RWPE2 (cell line): ENCODE results near the gene TTC5.

ENCODE experiments used
- ATAC-seq: fragments of 200-7000 bp; cut with Tn5 transposase; 3 replicates; pipeline ENCODE4 v1.9.1; 2021; ENCODE audit warnings: low read depth
- DNase-seq: peaks from one replicate; pipeline ENCODE4 v3.0.0-alpha.2; 2020; ENCODE audit warnings: low spot score
- H3K27ac ChIP-seq: fragments of 450-650 bp; 2 replicates; pipeline ENCODE4 v1.5.1; 2017; ENCODE audit warnings: mild to moderate bottlenecking; ENCODE audit not compliant: poor library complexity, severe bottlenecking
- H3K27me3 ChIP-seq: fragments of 250-450 bp; sonication (Bioruptor Pico); 2 replicates; pipeline ENCODE4 v1.5.1; 2021; ENCODE audit warnings: mild to moderate bottlenecking, moderate library complexity; ENCODE audit not compliant: insufficient read depth, poor library complexity, severe bottlenecking
- H3K36me3 ChIP-seq: fragments of 250-450 bp; sonication (Bioruptor Pico); 2 replicates; pipeline ENCODE4 v1.5.1; 2020; ENCODE audit warnings: low read depth, mild to moderate bottlenecking, moderate library complexity
- H3K4me1 ChIP-seq: fragments of 250-450 bp; sonication (Bioruptor Pico); 2 replicates; pipeline ENCODE4 v1.5.1; 2021; ENCODE audit warnings: mild to moderate bottlenecking, moderate library complexity; ENCODE audit not compliant: insufficient read depth, poor library complexity, severe bottlenecking
- H3K4me3 ChIP-seq: fragments of 250-450 bp; sonication (Bioruptor Pico); 2 replicates; pipeline ENCODE4 v1.5.1; 2021; ENCODE audit warnings: mild to moderate bottlenecking, moderate library complexity; ENCODE audit not compliant: severe bottlenecking
- H3K9me3 ChIP-seq: fragments of 250-450 bp; sonication (Bioruptor Pico); 2 replicates; pipeline ENCODE4 v1.5.1; 2021; ENCODE audit warnings: mild to moderate bottlenecking, moderate library complexity; ENCODE audit not compliant: severe bottlenecking
- TF ChIP-seq, protein P1 (sequence below): fragments of 450-650 bp; IDR thresholded peaks from one replicate; pipeline ENCODE4 v1.5.1; 2017; ENCODE audit warnings: mild to moderate bottlenecking, moderate library complexity; ENCODE audit not compliant: poor library complexity, severe bottlenecking

Gene TTC5

GRCh38 chr14:20334017-20334416 is 28.3 kb upstream of the TTC5 start:
- ATAC-seq = no peak
- no peak for DNase-seq
- Histone ChIP-seq H3K9me3 (no peaks in the 10 kb centered on the region), H3K27me3 (no peaks in the 10 kb centered on the region), H3K4me1 (peaks cover 26% of the 10 kb centered on the region), H3K27ac (no peak overlapping the region), H3K4me3 (no peak overlapping the region), H3K36me3 (peaks cover 25% of the 10 kb centered on the region)
- TF ChIP-seq, protein P1, sequence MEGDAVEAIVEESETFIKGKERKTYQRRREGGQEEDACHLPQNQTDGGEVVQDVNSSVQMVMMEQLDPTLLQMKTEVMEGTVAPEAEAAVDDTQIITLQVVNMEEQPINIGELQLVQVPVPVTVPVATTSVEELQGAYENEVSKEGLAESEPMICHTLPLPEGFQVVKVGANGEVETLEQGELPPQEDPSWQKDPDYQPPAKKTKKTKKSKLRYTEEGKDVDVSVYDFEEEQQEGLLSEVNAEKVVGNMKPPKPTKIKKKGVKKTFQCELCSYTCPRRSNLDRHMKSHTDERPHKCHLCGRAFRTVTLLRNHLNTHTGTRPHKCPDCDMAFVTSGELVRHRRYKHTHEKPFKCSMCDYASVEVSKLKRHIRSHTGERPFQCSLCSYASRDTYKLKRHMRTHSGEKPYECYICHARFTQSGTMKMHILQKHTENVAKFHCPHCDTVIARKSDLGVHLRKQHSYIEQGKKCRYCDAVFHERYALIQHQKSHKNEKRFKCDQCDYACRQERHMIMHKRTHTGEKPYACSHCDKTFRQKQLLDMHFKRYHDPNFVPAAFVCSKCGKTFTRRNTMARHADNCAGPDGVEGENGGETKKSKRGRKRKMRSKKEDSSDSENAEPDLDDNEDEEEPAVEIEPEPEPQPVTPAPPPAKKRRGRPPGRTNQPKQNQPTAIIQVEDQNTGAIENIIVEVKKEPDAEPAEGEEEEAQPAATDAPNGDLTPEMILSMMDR = no peak

DNA sequence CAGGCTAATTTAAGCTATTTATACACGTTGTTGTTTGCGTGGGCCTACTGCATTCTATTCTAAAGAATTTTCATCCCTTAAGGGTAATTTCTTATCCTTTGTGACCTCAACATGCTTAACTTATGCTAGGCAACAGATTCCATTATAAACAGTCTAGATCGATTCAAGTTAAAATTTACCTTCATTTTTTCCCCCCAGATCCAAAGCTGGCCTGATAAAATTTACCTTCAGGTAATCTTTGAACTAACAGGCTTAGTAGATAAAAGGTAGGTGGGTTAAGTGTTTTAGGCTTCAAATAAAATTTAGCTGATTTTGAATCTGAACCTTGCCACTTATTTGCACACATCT is 27.7 kb upstream of the TTC5 start:
- TF ChIP-seq, protein P1 = no peak
- Histone ChIP-seq H3K36me3 (peaks cover 30% of the 10 kb centered on the region), H3K4me1 (peaks cover 31% of the 10 kb centered on the region), H3K27me3 (no peaks in the 10 kb centered on the region), H3K27ac (peak overlapping the region; percentile 67), H3K9me3 (no peaks in the 10 kb centered on the region), H3K4me3 (peak overlapping the region; percentile 52)
- DNase-seq = no peak
- ATAC-seq = 0 out of 3 replicates have a peak, but pooled peaks have one; percentile 2

GRCh38 chr14:20332788-20333493 is 27.2 kb upstream of the TTC5 start, which contains the start of gene CCNB1IP1:
TSS of gene CCNB1IP1 (minus strand) at chr14:20333279. CDS start at chr14:20316523, 16,756 bp downstream.
- H3K36me3 ChIP-seq = peaks cover 35% of the 10 kb centered on the region
- peak within 1 kb of the TSS; percentile 67 for H3K27ac ChIP-seq
- H3K4me3 ChIP-seq = peak within 1 kb of the TSS; percentile 52
- H3K9me3 ChIP-seq = no peaks in the 10 kb centered on the region
- ATAC-seq (peak; percentile 97), DNase-seq (no peak)
- no peaks in the 10 kb centered on the region for H3K27me3 ChIP-seq
- H3K4me1 ChIP-seq = peaks cover 31% of the 10 kb centered on the region
- TF ChIP-seq, protein P1 = no peak

DNA sequence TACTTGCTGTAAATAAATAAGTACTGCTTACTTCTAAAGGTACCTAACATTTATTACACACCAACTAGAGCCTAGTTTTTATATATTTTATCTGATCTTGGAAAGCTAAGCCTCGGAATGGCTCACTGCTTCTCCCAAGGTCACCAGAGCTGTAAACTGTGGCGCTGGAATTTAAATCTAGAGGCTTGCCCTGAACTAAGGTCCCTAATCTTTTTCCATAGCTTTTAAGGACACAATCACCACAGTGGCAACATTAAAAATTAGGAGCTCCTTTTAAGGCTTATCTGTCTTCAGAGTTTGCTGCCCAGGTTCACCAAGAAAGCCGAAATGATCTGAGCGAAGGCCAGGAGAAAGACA is 26.7 kb upstream of the TTC5 start:
- Histone ChIP-seq H3K27ac (peak overlapping the region; percentile 67), H3K9me3 (no peaks in the 10 kb centered on the region), H3K36me3 (peaks cover 41% of the 10 kb centered on the region), H3K27me3 (no peaks in the 10 kb centered on the region), H3K4me3 (peak overlapping the region; percentile 52), H3K4me1 (peaks cover 35% of the 10 kb centered on the region)
- DNase-seq (no peak), ATAC-seq (no peak)
- TF ChIP-seq, protein P1 = no peak

DNA sequence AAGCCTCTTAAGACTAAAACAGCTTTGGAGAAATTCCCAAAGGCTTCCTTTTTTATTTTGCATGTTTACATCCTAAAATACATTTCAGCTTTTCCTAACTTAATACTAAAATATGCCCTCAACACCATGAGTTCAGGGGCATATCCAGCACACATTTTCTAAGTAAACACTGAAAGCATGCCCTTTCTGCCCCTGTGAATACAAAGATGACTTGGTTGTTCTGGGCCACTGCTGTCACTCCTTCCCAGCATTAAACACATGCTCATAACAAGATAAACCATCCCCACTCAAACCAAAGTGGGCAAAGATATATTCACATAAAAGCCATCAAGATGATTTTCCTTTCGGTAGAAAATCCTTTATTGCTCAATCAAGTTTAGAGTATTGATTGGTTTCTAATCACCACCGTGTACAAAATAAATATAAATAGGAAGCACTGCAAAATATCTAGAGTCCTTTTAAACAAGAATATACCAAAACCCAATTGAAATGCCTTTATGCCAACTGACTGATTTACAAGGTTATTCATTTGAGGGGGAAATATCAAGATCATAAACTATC is 25.4 kb upstream of the TTC5 start:
- no peak overlapping the region for H3K27ac ChIP-seq
- H3K36me3 ChIP-seq = peaks cover 53% of the 10 kb centered on the region
- H3K4me3 ChIP-seq = peak overlapping the region; percentile 1
- H3K9me3 ChIP-seq = no peaks in the 10 kb centered on the region
- H3K4me1 ChIP-seq = peaks cover 36% of the 10 kb centered on the region
- DNase-seq (no peak), ATAC-seq (no peak)
- TF ChIP-seq, protein P1 = no peak
- H3K27me3 ChIP-seq = no peaks in the 10 kb centered on the region
